Naive B cell (primary cell): ENCODE results near the gene HOXD13. TPM values are rescaled to one million over a fixed set of nuclear protein-coding genes. Genes with fewer than 3 reads are reported as not detected.
A peak's percentile ranks its signal among the peaks of the same experiment; 100 is the strongest.

Experiments
- ATAC-seq, 2 donors: fragments of 150-1000 bp; cut with Tn5 transposase; 2 replicates each; pipeline ENCODE4 v1.10.0; 2021; ENCODE audit warnings: low read depth in 2 of 2, mild to moderate bottlenecking in 2 of 2, moderate library complexity in 2 of 2
- DNase-seq: peaks from one replicate; pipeline ENCODE4 v3.0.0; 2022
- H3K27ac Mint-ChIP-seq, 6 donors: one replicate each; pipeline ENCODE4 v1.8.0; 2020 to 2022; ENCODE audit warnings: mild to moderate bottlenecking in 6 of 6, mixed read lengths in 6 of 6, moderate library complexity in 5 of 6, inconsistent platforms in 2 of 6
- H3K27me3 Mint-ChIP-seq, 3 donors: one replicate each; pipeline ENCODE4 v1.8.0; 2021 to 2022; ENCODE audit warnings: mixed read lengths in 3 of 3, mild to moderate bottlenecking in 1 of 3
- H3K36me3 Mint-ChIP-seq, 2 donors: one replicate each; pipeline ENCODE4 v1.8.0; 2020 to 2022; ENCODE audit warnings: mixed read lengths in 2 of 2, inconsistent platforms in 1 of 2, mild to moderate bottlenecking in 1 of 2
- H3K4me1 Mint-ChIP-seq, 3 donors: one replicate each; pipeline ENCODE4 v1.8.0; 2020 to 2022; ENCODE audit warnings: mixed read lengths in 3 of 3, inconsistent platforms in 1 of 3, mild to moderate bottlenecking in 1 of 3, moderate library complexity in 1 of 3
- H3K4me3 Mint-ChIP-seq, 8 donors: one replicate each; pipeline ENCODE4 v1.8.0; 2020 to 2022; ENCODE audit warnings: mild to moderate bottlenecking in 8 of 8, mixed read lengths in 8 of 8, moderate library complexity in 8 of 8, inconsistent platforms in 2 of 8
- H3K9me3 Mint-ChIP-seq, 7 donors: one replicate each; pipeline ENCODE4 v1.8.0; 2020 to 2022; ENCODE audit warnings: mixed read lengths in 7 of 7, mild to moderate bottlenecking in 5 of 7, inconsistent platforms in 2 of 7, moderate library complexity in 1 of 7
- polyA plus RNA-seq, 6 donors: library from polyadenylated mRNA; unstranded; fragments of 300-500 nt; fragmentation: Illumina TruSeq; gene quantifications; one replicate each; pipeline ENCODE4 v1.2.3, GENCODE V29; 2021; ENCODE audit warnings: low read depth in 6 of 6

Gene HOXD13
- polyA plus RNA-seq, 6 donors from 2014 or later, result not detected

GRCh38 chr2:176091329-176092258 lies 927 bp upstream of the HOXD13 start:
- peaks cover 76 to 90% (median 85%) of the 10 kb centered on the region in 3 donors for H3K27me3 Mint-ChIP-seq
- peaks cover 0 to 16% of the 10 kb centered on the region in 2 donors for H3K36me3 Mint-ChIP-seq
- H3K9me3 Mint-ChIP-seq, result peaks cover 0 to 40% (median 20%) of the 10 kb centered on the region in 7 donors
- peaks cover 18 to 21% (median 19%) of the 10 kb centered on the region in 3 donors for H3K4me1 Mint-ChIP-seq
- peak overlapping the region in 7 of 8 donors; percentile 13 to 74 (median 62) for H3K4me3 Mint-ChIP-seq
- no peak for ATAC-seq
- DNase-seq, result no peak
- peak overlapping the region in 4 of 6 donors; percentile 0 to 96 (median 75) for H3K27ac Mint-ChIP-seq

GRCh38 chr2:176093145-176093897 lies 800 bp downstream of the HOXD13 start:
- Mint-ChIP-seq H3K4me1 (peaks cover 29 to 30% (median 30%) of the 10 kb centered on the region in 3 donors), H3K27me3 (peaks cover 78 to 88% (median 87%) of the 10 kb centered on the region in 3 donors), H3K27ac (peak overlapping the region in 5 of 6 donors; percentile 58 to 84 (median 72)), H3K9me3 (peaks cover 0 to 34% (median 18%) of the 10 kb centered on the region in 7 donors), H3K4me3 (peak overlapping the region; percentile 20 to 72 (median 40)), H3K36me3 (peaks cover 0 to 7% of the 10 kb centered on the region in 2 donors)
- no peak for DNase-seq
- ATAC-seq, result no peak

DNA sequence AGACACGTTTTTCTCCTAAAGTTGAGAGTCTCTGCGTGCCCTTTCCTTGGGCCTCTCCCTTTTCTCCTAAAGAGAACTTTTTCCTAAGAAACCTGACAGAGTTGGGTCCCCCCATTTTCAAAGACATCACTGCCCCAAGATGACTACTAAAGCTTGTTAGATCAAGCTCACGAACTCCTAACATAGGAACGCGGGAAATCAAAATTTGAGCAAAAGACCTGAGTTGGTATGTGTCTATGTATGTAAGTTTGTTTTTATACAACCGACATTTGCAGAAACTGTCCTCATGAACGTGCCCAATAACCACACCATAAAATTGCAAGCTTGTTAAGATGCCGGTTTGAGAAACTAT lies 1.4 kb downstream of the HOXD13 start:
- H3K27me3 Mint-ChIP-seq, result peaks cover 77 to 88% (median 87%) of the 10 kb centered on the region in 3 donors
- ATAC-seq, result no peak
- peak overlapping the region in 7 of 8 donors; percentile 20 to 72 (median 31) for H3K4me3 Mint-ChIP-seq
- peaks cover 26 to 29% (median 27%) of the 10 kb centered on the region in 3 donors for H3K4me1 Mint-ChIP-seq
- H3K9me3 Mint-ChIP-seq, result peaks cover 0 to 34% (median 18%) of the 10 kb centered on the region in 7 donors
- H3K27ac Mint-ChIP-seq, result peak overlapping the region in 4 of 6 donors; percentile 61 to 84 (median 76)
- no peak for DNase-seq
- peaks cover 0 to 7% of the 10 kb centered on the region in 2 donors for H3K36me3 Mint-ChIP-seq

DNA sequence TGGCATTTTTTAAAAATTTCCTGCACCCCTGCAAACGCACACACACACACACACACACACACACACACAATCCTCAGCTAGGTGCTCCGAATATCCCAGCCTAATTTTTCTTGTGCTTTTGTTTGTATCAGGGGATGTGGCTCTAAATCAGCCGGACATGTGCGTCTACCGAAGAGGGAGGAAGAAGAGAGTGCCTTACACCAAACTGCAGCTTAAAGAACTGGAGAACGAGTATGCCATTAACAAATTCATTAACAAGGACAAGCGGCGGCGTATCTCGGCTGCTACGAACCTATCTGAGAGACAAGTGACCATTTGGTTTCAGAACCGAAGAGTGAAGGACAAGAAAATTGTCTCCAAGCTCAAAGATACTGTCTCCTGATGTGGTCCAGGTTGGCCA lies 1.8 kb downstream of the HOXD13 start:
- H3K9me3 Mint-ChIP-seq, result peaks cover 0 to 34% (median 18%) of the 10 kb centered on the region in 7 donors
- peaks cover 26 to 29% (median 27%) of the 10 kb centered on the region in 3 donors for H3K4me1 Mint-ChIP-seq
- peaks cover 0 to 7% of the 10 kb centered on the region in 2 donors for H3K36me3 Mint-ChIP-seq
- no peak overlapping the region for H3K27ac Mint-ChIP-seq
- no peak for ATAC-seq
- H3K4me3 Mint-ChIP-seq, result peak overlapping the region in 1 of 8 donors; percentile 72
- H3K27me3 Mint-ChIP-seq, result peaks cover 78 to 88% (median 88%) of the 10 kb centered on the region in 3 donors
- DNase-seq, result no peak

GRCh38 chr2:176095421-176095820 lies 2.9 kb downstream of the HOXD13 start:
- peak overlapping the region in 1 of 8 donors; percentile 73 for H3K4me3 Mint-ChIP-seq
- peaks cover 0 to 7% of the 10 kb centered on the region in 2 donors for H3K36me3 Mint-ChIP-seq
- H3K4me1 Mint-ChIP-seq, result peaks cover 27 to 29% (median 28%) of the 10 kb centered on the region in 3 donors
- DNase-seq (no peak), ATAC-seq (no peak)
- peaks cover 71 to 90% (median 84%) of the 10 kb centered on the region in 3 donors for H3K27me3 Mint-ChIP-seq
- peak overlapping the region in 1 of 6 donors; percentile 60 for H3K27ac Mint-ChIP-seq
- peaks cover 0 to 34% (median 18%) of the 10 kb centered on the region in 7 donors for H3K9me3 Mint-ChIP-seq

DNA sequence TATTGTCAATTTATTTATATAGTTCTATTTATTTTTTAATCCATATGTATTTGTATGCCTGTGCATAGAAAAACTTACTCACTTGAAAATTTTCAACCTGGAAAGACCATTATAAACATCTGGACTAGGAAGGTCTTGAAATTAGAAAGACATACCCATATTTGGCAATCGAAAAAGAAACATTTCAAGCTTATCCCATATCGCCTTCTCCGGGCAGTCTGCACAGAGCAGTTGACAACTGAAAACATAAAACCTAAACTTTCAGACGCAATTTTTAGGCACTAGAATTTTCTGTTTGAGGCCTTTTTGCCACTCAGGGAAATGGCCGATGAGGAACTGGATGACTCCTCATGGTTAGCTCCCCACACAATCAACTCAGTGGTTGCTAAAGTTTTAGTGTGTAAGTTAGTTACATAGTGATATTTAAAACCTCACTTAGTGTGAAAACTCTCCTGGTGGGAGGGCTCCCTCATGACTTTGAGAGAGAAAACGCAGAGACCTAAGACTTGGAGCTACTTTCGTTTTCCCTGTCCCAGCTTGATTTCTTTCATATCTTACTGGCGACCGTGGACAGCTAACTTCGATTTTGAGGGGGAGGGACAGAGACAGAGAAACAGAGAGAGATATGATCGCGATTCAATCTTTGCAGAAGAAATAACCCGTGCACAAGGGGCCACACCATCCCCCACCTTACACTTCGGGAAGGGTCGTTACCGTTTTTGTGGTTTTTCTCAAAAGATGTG lies 3.9 kb downstream of the HOXD13 start:
- no peak for DNase-seq
- Mint-ChIP-seq H3K4me3 (peak overlapping the region; percentile 63 to 86 (median 74)), H3K4me1 (peaks cover 27 to 29% (median 28%) of the 10 kb centered on the region in 3 donors), H3K27ac (peak overlapping the region in 1 of 6 donors; percentile 82), H3K36me3 (peaks cover 0 to under 1% of the 10 kb centered on the region in 2 donors), H3K27me3 (peaks cover 67 to 92% (median 84%) of the 10 kb centered on the region in 3 donors), H3K9me3 (peaks cover 0 to 28% (median 18%) of the 10 kb centered on the region in 7 donors)
- ATAC-seq, result no peak

DNA sequence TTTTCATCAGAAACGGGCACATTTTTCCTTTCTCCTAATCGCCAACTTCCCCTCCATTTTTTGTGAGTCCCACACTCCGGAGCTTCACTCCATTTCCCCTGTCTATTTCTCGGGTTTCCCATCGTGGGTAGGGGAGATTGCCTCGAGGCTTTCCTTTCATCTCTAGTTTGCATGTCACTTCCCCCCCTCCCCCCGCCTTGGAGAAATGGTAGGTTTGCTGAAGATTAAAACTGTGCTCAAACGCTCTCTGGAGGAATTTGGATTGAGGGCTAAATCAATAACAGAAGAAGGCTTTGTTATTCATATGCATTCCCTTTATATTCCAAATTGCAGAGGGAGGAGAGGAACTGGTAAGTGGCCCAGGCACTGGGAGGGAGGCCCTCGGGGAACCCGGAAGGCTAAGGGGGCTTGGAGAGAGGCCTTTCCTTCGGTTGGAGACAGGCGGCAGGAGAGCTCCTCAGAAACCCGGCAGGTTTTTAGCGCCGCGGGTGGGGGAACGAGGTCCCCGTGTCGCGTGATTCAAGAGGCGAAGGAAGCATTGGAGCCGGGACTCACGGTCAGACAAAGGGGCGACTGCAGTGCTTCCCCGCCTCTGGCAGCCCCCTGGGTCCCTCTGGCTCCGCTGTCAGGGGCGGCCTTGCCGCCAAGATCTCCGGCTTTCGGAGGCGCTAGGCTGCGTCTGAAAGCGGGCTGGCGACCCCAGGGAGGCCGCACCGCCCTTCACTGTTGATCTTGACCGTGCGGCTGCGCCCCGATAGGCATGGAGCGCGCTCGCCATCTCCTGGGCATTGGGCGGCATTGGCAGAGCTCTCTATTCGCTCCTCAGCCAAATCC lies 4.7 kb downstream of the HOXD13 start:
- Mint-ChIP-seq H3K4me3 (peak overlapping the region; percentile 63 to 86 (median 74)), H3K36me3 (peaks cover 0 to 5% of the 10 kb centered on the region in 2 donors), H3K27ac (peak overlapping the region in 2 of 6 donors; percentile 5 to 84), H3K9me3 (peaks cover 0 to 24% (median 11%) of the 10 kb centered on the region in 7 donors), H3K27me3 (peaks cover 68 to 92% (median 84%) of the 10 kb centered on the region in 3 donors), H3K4me1 (peaks cover 25 to 28% (median 27%) of the 10 kb centered on the region in 3 donors)
- peak; percentile 65 to 77 for ATAC-seq
- peak; percentile 39 for DNase-seq

DNA sequence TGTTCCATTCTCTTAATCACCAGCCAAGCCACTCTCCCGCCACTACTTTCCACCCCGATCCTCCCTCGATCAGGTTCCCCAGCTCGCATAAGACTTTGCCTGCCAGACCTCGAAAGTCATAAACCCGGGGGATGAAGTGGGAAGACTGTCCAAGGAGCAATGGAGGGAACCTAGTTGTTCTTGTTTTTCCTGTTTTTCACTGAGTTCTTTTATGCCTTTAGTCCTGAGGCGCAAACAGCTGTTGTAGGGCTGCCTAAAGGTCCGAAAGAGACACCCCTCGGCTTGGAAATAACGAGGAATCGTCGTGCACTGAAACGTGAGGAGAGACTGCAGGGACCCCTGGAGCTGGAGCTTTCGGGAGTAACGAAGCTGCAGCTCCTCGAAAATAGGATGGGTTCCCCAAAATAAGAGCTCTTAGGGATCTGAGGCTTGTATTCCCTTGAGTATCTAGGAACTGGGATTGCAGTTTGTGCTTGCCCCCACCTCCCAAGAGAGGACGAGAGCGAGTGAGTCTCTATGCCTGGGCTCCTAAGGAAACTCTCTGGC lies 5.4 kb downstream of the HOXD13 start:
- Mint-ChIP-seq H3K4me1 (peaks cover 21 to 28% (median 27%) of the 10 kb centered on the region in 3 donors), H3K4me3 (peak overlapping the region; percentile 63 to 86 (median 74)), H3K9me3 (peaks cover 0 to 25% (median 11%) of the 10 kb centered on the region in 7 donors), H3K36me3 (peaks cover 0 to 7% of the 10 kb centered on the region in 2 donors), H3K27ac (peak overlapping the region in 3 of 6 donors; percentile 5 to 60 (median 28)), H3K27me3 (peaks cover 75 to 96% (median 87%) of the 10 kb centered on the region in 3 donors)
- ATAC-seq (no peak), DNase-seq (no peak)

DNA sequence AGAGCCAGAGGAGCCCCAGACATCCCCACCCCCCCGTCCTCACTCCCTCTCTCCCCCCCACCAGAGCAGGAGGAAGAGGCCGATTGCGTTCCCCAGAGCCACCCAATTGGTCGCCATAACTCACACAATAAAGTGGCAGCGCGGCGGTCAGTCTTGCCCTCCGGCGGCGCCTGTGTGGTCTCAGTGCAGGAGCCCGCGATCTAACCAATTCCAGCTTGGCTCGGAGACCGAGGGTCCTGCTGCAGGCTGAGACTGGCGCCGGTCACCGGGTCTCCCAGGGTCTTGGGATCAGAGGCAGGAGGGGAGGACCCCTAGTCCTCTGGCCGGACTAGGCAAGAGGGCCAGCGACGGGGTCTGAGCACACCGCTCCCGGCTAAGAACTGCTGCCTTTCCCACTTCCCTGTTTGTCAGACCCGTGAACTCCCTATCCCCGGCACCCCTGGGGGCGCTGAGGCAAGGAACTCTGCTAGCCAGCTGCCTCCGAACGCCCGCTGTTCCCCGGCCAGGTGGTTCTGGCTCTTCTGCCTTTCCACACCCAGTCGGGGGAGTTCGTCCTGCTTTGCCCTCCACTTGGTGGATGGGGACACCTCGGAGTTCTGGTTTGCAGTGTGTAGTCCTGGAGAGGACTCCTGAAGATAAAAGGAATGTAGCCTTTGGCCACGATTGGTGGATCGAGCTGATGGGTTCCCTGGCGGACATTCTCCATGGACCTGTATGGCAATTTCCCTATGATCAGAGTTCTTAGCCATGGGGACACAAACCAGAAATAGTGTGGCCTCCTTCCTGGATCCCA lies 6.0 kb downstream of the HOXD13 start:
- ATAC-seq (no peak), DNase-seq (no peak)
- H3K27ac Mint-ChIP-seq, result peak overlapping the region in 3 of 6 donors; percentile 27 to 92 (median 86)
- peak overlapping the region in 4 of 8 donors; percentile 25 to 82 (median 61) for H3K4me3 Mint-ChIP-seq
- peaks cover 77 to 96% (median 89%) of the 10 kb centered on the region in 3 donors for H3K27me3 Mint-ChIP-seq
- peaks cover 0 to 7% of the 10 kb centered on the region in 2 donors for H3K36me3 Mint-ChIP-seq
- peaks cover 18 to 26% (median 25%) of the 10 kb centered on the region in 3 donors for H3K4me1 Mint-ChIP-seq
- peaks cover 0 to 24% (median 11%) of the 10 kb centered on the region in 7 donors for H3K9me3 Mint-ChIP-seq

DNA sequence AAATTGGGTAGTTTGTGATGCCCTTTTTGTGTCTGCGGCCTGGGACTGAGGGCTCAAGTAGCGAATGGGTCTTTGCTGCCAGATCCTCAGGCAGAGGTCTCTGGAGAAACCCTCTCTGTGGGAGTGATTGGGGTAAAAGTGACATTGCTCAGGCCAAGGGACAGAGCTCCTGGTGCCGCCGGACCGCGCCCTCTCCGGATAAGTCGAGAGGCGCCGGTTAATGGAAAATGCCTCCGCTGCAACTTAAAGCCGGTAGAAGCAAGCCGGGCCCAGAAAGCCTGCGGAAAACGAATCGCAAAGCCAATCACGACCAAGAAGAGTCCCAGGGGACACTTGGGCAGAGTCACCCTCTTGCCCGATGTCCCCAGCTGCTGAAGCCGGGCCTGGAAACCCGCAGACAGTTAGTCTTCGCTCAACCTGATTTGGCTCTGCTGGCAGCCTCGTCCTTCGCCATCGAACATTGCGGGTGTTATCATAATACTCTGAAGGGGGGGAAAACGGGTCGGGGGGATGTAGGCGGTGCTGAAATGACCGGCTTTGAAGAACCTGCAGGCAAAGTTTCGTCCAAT lies 6.7 kb downstream of the HOXD13 start:
- Mint-ChIP-seq H3K4me1 (peaks cover 14 to 23% (median 20%) of the 10 kb centered on the region in 3 donors), H3K4me3 (peak overlapping the region in 2 of 8 donors; percentile 49 to 73), H3K36me3 (peaks cover 0 to 7% of the 10 kb centered on the region in 2 donors), H3K9me3 (peaks cover 0 to 20% (median 11%) of the 10 kb centered on the region in 7 donors), H3K27ac (peak overlapping the region in 3 of 6 donors; percentile 27 to 92 (median 86)), H3K27me3 (peaks cover 77 to 96% (median 89%) of the 10 kb centered on the region in 3 donors)
- DNase-seq (no peak), ATAC-seq (no peak)
